Upper lobe of left lung (tissue), 4 donors: ENCODE measurements around the gene XPR1.
"Not testable (repeated sequence)": the region's sequence is repeated elsewhere in the genome, so short reads cannot be mapped to it uniquely, and the experiment has no call there.

Experiments
- POLR2A ChIP-seq, 4 donors: fragments of 450-650 bp; IDR thresholded peaks; one replicate each; pipeline ENCODE4 v1.5.1; 2016 to 2017; ENCODE audit warnings: antibody characterized with exemption in 4 of 4, mild to moderate bottlenecking in 2 of 4
- TF ChIP-seq, protein P1 (sequence below), 6 experiments: fragments of 450-650 bp in 4 of 6; fragments of 200-600 bp in 2 of 6; sonication (generic) in 2 of 6; IDR thresholded peaks; one replicate each; pipeline ENCODE4 v1.5.1; 2016 to 2019; ENCODE audit warnings: antibody characterized with exemption in 6 of 6

- TF ChIP-seq, protein P1, sequence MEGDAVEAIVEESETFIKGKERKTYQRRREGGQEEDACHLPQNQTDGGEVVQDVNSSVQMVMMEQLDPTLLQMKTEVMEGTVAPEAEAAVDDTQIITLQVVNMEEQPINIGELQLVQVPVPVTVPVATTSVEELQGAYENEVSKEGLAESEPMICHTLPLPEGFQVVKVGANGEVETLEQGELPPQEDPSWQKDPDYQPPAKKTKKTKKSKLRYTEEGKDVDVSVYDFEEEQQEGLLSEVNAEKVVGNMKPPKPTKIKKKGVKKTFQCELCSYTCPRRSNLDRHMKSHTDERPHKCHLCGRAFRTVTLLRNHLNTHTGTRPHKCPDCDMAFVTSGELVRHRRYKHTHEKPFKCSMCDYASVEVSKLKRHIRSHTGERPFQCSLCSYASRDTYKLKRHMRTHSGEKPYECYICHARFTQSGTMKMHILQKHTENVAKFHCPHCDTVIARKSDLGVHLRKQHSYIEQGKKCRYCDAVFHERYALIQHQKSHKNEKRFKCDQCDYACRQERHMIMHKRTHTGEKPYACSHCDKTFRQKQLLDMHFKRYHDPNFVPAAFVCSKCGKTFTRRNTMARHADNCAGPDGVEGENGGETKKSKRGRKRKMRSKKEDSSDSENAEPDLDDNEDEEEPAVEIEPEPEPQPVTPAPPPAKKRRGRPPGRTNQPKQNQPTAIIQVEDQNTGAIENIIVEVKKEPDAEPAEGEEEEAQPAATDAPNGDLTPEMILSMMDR (IDR thresholded peaks at IDR 0.05): not testable (repeated sequence)
- not testable (repeated sequence) for TF ChIP-seq POLR2A (IDR thresholded peaks at IDR 0.05)
Observed at GRCh38 chr1:180711260-180711659, 79.4 kb downstream of the XPR1 start.
